BJ (cell line): ENCODE measurements around the gene BMP3. TPM values are rescaled to one million over a fixed set of nuclear protein-coding genes. Genes with fewer than 3 reads are reported as not detected.
A peak's percentile ranks its signal among the peaks of the same experiment; 100 is the strongest.

Experiments used
- CTCF ChIA-PET: fragments of 350-600 bp; formaldehyde crosslinking; extraction: SDS; loops from one replicate; lab custom pipeline; 2021; ENCODE audit warnings: antibody characterized with exemption, inconsistent platforms; lab: Yijun Ruan, JAX
- POLR2A ChIA-PET: fragments of 300-600 bp; sonication (Branson Sonifier 250); formaldehyde crosslinking; extraction: SDS; loops from one replicate; lab custom pipeline; 2021; ENCODE audit warnings: antibody characterized with exemption; lab: Charles Lee
- DNase-seq: peaks from one replicate; pipeline ENCODE4 v3.0.0-alpha.2; 2011; ENCODE audit warnings: low read depth
- H3K27me3 ChIP-seq: 2 replicates; pipeline ENCODE4 v1.6.0; 2011; ENCODE audit warnings: low read length; ENCODE audit not compliant: control insufficient read depth, insufficient read depth
- H3K36me3 ChIP-seq: 2 replicates; pipeline ENCODE4 v1.5.1; 2011; ENCODE audit warnings: low read length; ENCODE audit not compliant: control insufficient read depth, insufficient read depth
- H3K4me3 ChIP-seq: 2 replicates; pipeline ENCODE4 v1.5.1; 2011; ENCODE audit warnings: low read depth, mild to moderate bottlenecking, control low read depth, low read length
- CTCF ChIP-seq: IDR thresholded peaks from 2 replicates; pipeline ENCODE4 v1.5.1; 2011; ENCODE audit warnings: low read depth, mild to moderate bottlenecking, control low read depth, inconsistent platforms, low read length, moderate library complexity; ENCODE audit not compliant: insufficient read depth
- polyA plus RNA-seq: library from polyadenylated mRNA; depleted of rRNA; stranded (reverse); fragments of >200 nt; gene quantifications from 2 replicates; pipeline ENCODE4 v1.2.3, GENCODE V29; 2011

BMP3 gene
- polyA plus RNA-seq, 1 experiment, result 0.01 TPM

DNA sequence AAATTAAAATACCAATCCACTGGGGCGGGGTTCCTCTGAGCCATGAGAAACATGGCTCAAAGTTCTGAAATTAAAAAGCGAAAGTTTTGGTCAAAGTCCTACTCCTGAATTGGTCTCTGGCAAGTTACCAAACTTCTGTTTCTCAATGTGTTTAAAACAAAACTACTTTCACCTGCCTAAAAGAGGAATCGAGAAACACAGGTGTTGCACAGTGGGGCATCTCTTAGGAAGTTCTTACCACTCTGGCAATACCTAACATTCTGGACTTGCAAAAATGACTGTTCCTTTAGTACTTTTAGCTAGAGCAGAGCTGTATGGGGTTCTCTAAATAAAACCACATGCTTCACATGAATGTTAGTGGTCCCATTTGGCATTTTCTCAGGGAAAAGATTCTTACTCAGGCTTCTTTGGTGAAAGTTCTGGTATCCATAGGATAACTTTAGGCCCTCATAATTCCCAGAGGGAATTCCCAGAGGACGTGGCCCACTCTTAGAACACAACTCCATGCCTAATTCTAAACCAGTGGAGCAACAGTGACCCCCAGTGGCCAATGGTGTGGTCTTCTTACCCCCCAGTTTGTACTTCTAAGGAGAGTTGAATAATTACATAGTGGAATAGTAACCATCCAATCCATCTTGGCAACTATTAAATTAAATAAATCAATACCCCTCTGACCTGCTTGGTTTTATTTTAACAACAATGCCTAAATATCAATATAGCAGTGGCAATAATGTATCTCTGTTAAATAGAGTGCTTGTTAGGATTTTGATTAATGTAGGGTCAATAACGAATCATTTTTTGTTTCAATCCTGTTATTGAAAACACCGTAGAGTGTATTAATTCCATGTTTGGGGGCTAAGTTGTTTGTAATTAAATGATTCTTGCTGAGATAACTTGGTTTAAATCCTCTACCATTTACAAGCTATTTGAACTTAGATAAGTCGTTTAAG, 21.9 kb downstream of the BMP3 start:
- no peaks in the 10 kb centered on the region for H3K27me3 ChIP-seq
- POLR2A ChIA-PET, result no interaction called here
- H3K4me3 ChIP-seq, result no peak overlapping the region
- H3K36me3 ChIP-seq, result no peaks in the 10 kb centered on the region
- TF ChIP-seq CTCF, result peak; percentile 76
- CTCF ChIA-PET, result interaction anchor here (0.7 to 6.6 kb wide), 8 partner anchors 11 to 690 kb away, joined by 3 to 42 read pairs (median 4); no protein-coding TSS in a partner anchor
- DNase-seq, result no peak

DNA sequence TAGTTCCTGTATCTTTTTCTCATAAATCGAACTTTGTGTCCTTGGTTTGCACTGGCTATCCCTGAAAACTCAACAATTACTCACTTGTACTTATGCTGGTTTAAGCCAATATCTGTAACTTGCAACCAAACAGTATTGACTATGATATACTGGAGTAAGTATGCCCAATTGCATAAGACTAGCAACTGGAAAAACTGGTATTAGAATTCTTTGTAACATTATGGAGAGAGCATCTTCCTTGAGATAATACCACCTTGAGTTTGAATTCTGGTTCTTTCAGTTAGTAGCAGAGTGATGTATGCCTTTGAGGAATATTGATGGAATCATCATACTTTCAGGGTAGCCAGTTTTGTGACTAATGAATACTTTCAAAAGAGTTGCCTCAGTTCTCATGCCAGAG, 28.1 kb downstream of the BMP3 start:
- ChIA-PET CTCF (no interaction called here), POLR2A (no interaction called here)
- TF ChIP-seq CTCF, result no peak
- no peak overlapping the region for H3K4me3 ChIP-seq
- no peaks in the 10 kb centered on the region for H3K36me3 ChIP-seq
- H3K27me3 ChIP-seq, result peaks cover 2% of the 10 kb centered on the region; the same call in 1 of the 2 replicates
- DNase-seq, result no peak

DNA sequence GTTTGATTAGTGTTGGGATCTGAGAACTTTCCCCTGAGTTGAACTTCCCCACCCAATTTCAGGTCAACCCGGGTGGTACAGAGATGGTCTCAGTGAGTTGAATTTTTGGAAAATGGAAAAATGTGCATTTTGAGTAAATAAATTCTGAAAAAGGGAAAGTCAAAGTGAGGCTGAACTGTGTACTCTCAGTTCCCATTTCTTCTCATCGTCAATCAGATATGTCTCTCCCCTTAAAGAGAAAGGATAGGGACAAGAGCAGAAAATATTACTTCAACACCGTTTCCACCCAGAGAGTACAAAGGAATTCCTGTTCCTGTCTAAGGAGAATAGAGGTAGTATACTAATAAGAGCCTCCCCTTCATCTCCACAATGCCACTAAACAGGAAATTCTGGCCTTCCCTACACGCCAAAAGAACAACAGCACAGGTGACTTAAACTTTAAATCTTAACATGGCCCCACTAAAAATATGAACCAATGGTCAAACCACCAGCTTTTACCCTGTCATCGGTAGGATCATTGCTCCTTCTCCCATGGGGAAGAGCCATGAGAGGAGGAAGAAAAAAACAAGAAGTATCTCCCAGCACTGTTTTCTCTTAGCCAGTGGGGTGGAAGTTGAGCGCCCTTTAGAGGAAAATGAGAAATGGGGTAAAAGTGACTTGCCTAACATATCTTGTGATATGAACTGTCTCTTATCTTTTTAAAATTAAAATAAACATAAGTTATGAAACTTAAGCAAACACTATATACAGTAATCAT, 30.3 kb downstream of the BMP3 start:
- no peak for TF ChIP-seq CTCF
- H3K36me3 ChIP-seq, result no peaks in the 10 kb centered on the region
- ChIA-PET CTCF (interaction anchor here (0.7 to 2.5 kb wide), 2 partner anchors 21 to 124 kb away, joined by 4 to 6 read pairs; no protein-coding TSS in a partner anchor), POLR2A (no interaction called here)
- no peak for DNase-seq
- H3K27me3 ChIP-seq, result peaks cover 3% of the 10 kb centered on the region
- no peak overlapping the region for H3K4me3 ChIP-seq

GRCh38 chr4:81061344-81061730, 30.8 kb downstream of the BMP3 start:
- Histone ChIP-seq H3K36me3 (no peaks in the 10 kb centered on the region), H3K27me3 (peaks cover 3% of the 10 kb centered on the region), H3K4me3 (no peak overlapping the region)
- POLR2A ChIA-PET, result no interaction called here
- no peak for TF ChIP-seq CTCF
- CTCF ChIA-PET, result interaction anchor here (2.5 kb wide), 1 partner anchor 22 kb away, joined by 6 read pairs; no protein-coding TSS in a partner anchor
- no peak for DNase-seq

DNA sequence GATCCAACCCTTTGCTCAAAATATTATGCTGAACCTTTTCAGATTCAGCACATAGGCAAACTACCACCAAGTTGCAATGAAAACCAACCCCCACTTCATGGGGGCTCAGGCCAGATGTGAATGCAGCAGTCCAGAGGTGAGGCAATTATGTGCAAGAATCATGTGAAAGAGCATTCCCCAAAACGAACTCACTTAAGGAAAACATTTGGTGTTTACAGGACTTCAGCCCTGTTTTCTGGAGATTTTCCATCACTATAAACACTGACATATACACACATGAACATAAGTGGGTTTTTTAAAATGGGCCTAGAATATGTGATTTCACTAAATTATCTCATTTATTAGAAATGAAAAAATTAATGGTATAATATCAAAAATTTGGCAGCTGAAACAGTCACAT, 31.5 kb downstream of the BMP3 start:
- no peak overlapping the region for H3K4me3 ChIP-seq
- CTCF ChIA-PET, result interaction anchor here (1.8 to 2.5 kb wide), 2 partner anchors 22 to 290 kb away, joined by 4 to 6 read pairs; no protein-coding TSS in a partner anchor
- TF ChIP-seq CTCF, result no peak
- no peak for DNase-seq
- peaks cover 3% of the 10 kb centered on the region for H3K27me3 ChIP-seq
- POLR2A ChIA-PET, result no interaction called here
- H3K36me3 ChIP-seq, result no peaks in the 10 kb centered on the region
